GM19463 (cell line): ENCODE measurements around the gene CASP9.
"Not testable (repeated sequence)": the region's sequence is repeated elsewhere in the genome, so short reads cannot be mapped to it uniquely, and the experiment has no call there.

Source experiments
- ATAC-seq: cut with Tn5 transposase; IDR thresholded peaks from one replicate; pipeline ENCODE4 v1.9.1; 2021; ENCODE audit warnings: mild to moderate bottlenecking, moderate library complexity; ENCODE audit not compliant: unreplicated experiment

Gene CASP9

GRCh38 chr1:15526021-15526489 lies 2.0 kb upstream of the CASP9 start:
- no peak for ATAC-seq

- ATAC-seq = peak; percentile 38
Measured at GRCh38 chr1:15525050-15526020, 1.3 kb upstream of the CASP9 start.

- ATAC-seq = peak; percentile 40
Measured at GRCh38 chr1:15524283-15525049, 451 bp upstream of the CASP9 start.

GRCh38 chr1:15523104-15524020 lies 653 bp downstream of the CASP9 start:
- no peak for ATAC-seq

- no peak for ATAC-seq
Measured at GRCh38 chr1:15522551-15522950, 1.5 kb downstream of the CASP9 start.

GRCh38 chr1:15521206-15521906 lies 2.7 kb downstream of the CASP9 start:
- ATAC-seq = not testable (repeated sequence)

GRCh38 chr1:15519625-15520024 lies 4.4 kb downstream of the CASP9 start:
- no peak for ATAC-seq

- no peak for ATAC-seq
Measured at GRCh38 chr1:15515022-15515663, 8.9 kb downstream of the CASP9 start.

GRCh38 chr1:15514557-15514956 lies 9.5 kb downstream of the CASP9 start:
- not testable (repeated sequence) for ATAC-seq

GRCh38 chr1:15513919-15514318 lies 10.1 kb downstream of the CASP9 start:
- no peak for ATAC-seq

GRCh38 chr1:15513192-15513591 lies 10.8 kb downstream of the CASP9 start:
- no peak for ATAC-seq

- no peak for ATAC-seq
Measured at GRCh38 chr1:15510611-15511405, 13.2 kb downstream of the CASP9 start.

- ATAC-seq = no peak
Measured at GRCh38 chr1:15509586-15509985, 14.4 kb downstream of the CASP9 start.

GRCh38 chr1:15508700-15509487 lies 15.1 kb downstream of the CASP9 start:
- ATAC-seq = no peak

- ATAC-seq = no peak
Measured at GRCh38 chr1:15507278-15507677, 16.7 kb downstream of the CASP9 start.

- ATAC-seq = no peak
Measured at GRCh38 chr1:15506831-15507230, 17.2 kb downstream of the CASP9 start.

- ATAC-seq = no peak
Measured at GRCh38 chr1:15504436-15504835, 19.6 kb downstream of the CASP9 start.
